H1 (cell line): ENCODE measurements around the gene LHFPL3. TPM values are rescaled to one million over a fixed set of nuclear protein-coding genes. Genes with fewer than 3 reads are reported as not detected.

ENCODE experiments used
- CTCF ChIP-seq, 3 experiments: IDR thresholded peaks; 1 replicate in 2 of 3; 2 replicates in 1 of 3; pipeline versions ENCODE4 v1.5.1 to v1.6.1; 2011; ENCODE audit warnings: low read length in 3 of 3, mild to moderate bottlenecking in 3 of 3, inconsistent platforms in 2 of 3, low read depth in 1 of 3, moderate library complexity in 1 of 3; ENCODE audit not compliant: insufficient read depth in 1 of 3; ENCODE audit errors: control extremely low read depth in 1 of 3
- TEAD4 ChIP-seq: IDR thresholded peaks from 2 replicates; pipeline ENCODE4 v1.6.1; 2012; ENCODE audit warnings: low read depth, low read length, inconsistent platforms, mixed read lengths
- polyA plus RNA-seq, 7 experiments: library from polyadenylated mRNA; depleted of rRNA in 3 of 7; stranded (reverse) in 5 of 7; unstranded in 2 of 7; fragments of >200 nt in 5 of 7; fragments of 200-250 nt in 2 of 7; gene quantifications; 1 replicate in 5 of 7; 2 replicates in 1 of 7; 4 replicates in 1 of 7; pipeline versions ENCODE4 v1.2.1 to v1.2.3, GENCODE V29; 2011 to 2013; ENCODE audit warnings: missing spikeins in 2 of 7, mixed read lengths in 2 of 7
- total RNA-seq: library from RNA; stranded (reverse); fragmentation: NEBNext Ultra II Directional; extraction: Animal tissue kit (Norgen Biotek cat#: 25700); gene quantifications from 2 replicates; pipeline ENCODE4 v1.2.1, GENCODE V29; 2021
- TF ChIP-seq, protein P1 (sequence below): fragments of 300-600 bp; sonication (generic); IDR thresholded peaks from 2 replicates; pipeline ENCODE4 v1.7.1; 2012; ENCODE audit warnings: low read length, moderate library complexity, mild to moderate bottlenecking, inconsistent platforms; ENCODE audit not compliant: insufficient replicate concordance

LHFPL3 gene
- total and polyA plus RNA-seq, 2 of the 8 experiments (the other 6 are each of a cell fraction or from before 2014, with no cell fraction given): 0.24 to 0.50 TPM

DNA sequence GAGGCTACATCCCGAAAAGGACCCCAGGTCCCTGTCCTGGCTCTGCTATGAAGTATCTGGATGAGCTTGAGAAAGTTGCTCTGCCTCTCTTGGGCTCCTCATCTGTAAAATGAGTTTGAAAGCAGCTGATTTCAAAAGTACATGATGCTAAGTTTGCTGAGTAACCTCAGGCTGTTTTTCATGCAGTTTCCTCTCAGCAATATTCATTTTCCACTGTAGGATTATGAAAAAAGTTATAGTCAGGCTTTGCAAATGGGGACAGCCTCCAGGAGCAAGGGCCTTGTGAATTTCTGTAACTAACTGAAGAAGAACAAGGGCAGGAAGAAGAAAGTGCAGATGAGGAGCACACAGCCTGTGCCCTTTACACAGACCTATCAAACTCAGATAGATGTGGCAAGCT is 518.3 kb downstream of the LHFPL3 start (continued):
- TF ChIP-seq, protein P1, sequence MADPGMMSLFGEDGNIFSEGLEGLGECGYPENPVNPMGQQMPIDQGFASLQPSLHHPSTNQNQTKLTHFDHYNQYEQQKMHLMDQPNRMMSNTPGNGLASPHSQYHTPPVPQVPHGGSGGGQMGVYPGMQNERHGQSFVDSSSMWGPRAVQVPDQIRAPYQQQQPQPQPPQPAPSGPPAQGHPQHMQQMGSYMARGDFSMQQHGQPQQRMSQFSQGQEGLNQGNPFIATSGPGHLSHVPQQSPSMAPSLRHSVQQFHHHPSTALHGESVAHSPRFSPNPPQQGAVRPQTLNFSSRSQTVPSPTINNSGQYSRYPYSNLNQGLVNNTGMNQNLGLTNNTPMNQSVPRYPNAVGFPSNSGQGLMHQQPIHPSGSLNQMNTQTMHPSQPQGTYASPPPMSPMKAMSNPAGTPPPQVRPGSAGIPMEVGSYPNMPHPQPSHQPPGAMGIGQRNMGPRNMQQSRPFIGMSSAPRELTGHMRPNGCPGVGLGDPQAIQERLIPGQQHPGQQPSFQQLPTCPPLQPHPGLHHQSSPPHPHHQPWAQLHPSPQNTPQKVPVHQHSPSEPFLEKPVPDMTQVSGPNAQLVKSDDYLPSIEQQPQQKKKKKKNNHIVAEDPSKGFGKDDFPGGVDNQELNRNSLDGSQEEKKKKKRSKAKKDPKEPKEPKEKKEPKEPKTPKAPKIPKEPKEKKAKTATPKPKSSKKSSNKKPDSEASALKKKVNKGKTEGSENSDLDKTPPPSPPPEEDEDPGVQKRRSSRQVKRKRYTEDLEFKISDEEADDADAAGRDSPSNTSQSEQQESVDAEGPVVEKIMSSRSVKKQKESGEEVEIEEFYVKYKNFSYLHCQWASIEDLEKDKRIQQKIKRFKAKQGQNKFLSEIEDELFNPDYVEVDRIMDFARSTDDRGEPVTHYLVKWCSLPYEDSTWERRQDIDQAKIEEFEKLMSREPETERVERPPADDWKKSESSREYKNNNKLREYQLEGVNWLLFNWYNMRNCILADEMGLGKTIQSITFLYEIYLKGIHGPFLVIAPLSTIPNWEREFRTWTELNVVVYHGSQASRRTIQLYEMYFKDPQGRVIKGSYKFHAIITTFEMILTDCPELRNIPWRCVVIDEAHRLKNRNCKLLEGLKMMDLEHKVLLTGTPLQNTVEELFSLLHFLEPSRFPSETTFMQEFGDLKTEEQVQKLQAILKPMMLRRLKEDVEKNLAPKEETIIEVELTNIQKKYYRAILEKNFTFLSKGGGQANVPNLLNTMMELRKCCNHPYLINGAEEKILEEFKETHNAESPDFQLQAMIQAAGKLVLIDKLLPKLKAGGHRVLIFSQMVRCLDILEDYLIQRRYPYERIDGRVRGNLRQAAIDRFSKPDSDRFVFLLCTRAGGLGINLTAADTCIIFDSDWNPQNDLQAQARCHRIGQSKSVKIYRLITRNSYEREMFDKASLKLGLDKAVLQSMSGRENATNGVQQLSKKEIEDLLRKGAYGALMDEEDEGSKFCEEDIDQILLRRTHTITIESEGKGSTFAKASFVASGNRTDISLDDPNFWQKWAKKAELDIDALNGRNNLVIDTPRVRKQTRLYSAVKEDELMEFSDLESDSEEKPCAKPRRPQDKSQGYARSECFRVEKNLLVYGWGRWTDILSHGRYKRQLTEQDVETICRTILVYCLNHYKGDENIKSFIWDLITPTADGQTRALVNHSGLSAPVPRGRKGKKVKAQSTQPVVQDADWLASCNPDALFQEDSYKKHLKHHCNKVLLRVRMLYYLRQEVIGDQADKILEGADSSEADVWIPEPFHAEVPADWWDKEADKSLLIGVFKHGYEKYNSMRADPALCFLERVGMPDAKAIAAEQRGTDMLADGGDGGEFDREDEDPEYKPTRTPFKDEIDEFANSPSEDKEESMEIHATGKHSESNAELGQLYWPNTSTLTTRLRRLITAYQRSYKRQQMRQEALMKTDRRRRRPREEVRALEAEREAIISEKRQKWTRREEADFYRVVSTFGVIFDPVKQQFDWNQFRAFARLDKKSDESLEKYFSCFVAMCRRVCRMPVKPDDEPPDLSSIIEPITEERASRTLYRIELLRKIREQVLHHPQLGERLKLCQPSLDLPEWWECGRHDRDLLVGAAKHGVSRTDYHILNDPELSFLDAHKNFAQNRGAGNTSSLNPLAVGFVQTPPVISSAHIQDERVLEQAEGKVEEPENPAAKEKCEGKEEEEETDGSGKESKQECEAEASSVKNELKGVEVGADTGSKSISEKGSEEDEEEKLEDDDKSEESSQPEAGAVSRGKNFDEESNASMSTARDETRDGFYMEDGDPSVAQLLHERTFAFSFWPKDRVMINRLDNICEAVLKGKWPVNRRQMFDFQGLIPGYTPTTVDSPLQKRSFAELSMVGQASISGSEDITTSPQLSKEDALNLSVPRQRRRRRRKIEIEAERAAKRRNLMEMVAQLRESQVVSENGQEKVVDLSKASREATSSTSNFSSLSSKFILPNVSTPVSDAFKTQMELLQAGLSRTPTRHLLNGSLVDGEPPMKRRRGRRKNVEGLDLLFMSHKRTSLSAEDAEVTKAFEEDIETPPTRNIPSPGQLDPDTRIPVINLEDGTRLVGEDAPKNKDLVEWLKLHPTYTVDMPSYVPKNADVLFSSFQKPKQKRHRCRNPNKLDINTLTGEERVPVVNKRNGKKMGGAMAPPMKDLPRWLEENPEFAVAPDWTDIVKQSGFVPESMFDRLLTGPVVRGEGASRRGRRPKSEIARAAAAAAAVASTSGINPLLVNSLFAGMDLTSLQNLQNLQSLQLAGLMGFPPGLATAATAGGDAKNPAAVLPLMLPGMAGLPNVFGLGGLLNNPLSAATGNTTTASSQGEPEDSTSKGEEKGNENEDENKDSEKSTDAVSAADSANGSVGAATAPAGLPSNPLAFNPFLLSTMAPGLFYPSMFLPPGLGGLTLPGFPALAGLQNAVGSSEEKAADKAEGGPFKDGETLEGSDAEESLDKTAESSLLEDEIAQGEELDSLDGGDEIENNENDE: no peak
- TF ChIP-seq TEAD4 (no peak), CTCF (IDR thresholded peaks at IDR 0.05; ENCODE audit: control extremely low read depth in 1 of 3, insufficient read depth in 1 of 3, low read depth in 1 of 3, low read length in 3 of 3) (no peak)
